GM18505 (cell line): ENCODE measurements around the gene PRDM16.

ENCODE experiments used
- ATAC-seq: cut with Tn5 transposase; IDR thresholded peaks from one replicate; pipeline ENCODE4 v1.9.1; 2021; ENCODE audit not compliant: unreplicated experiment
- POLR2A ChIP-seq: IDR thresholded peaks from 4 replicates; pipeline ENCODE4 v1.6.1; 2011; ENCODE audit warnings: borderline replicate concordance; ENCODE audit not compliant: insufficient read depth, insufficient read length; ENCODE audit errors: extremely low read depth

The PRDM16 gene

DNA sequence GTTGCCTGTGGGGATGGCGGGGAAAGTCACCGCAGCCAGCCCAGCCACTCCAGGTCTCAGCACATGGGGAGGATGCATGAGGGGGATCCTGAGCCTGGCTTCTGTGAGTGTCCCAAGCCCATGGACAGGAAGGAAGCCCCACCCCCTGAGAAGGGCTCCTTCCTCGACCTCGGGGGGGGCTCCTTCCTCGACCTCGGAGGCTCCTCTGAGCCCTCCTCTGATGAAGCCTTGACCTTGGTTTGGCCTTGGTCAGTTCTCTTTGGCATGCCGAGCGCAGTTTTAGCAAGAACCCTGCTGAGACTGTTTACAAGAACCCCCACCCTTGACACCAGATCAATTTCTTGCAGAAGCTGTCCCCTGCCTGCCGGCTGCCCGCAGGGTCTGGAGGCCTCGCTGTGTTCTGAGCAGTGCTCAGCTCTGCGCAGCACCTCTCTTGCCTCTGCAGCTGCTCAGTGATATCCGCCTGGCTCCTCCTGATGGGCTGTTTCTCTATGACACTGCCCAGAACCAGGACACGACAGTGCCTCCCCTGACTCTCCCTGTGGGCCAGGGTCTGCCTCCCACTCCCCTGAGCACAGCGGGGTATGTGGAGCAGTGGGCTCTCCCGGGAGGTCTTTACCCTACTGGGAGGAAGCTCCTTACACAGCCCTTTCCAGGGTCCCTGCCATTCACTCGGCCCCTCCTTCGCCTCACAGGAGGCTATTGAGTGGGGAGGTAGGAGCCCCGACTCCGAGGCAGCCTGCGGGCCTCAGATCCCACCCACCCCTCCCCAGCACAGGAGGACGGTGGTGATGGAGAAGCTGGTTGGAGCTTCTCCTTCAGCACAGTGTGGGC, 32.3 kb upstream of the PRDM16 start:
- TF ChIP-seq POLR2A, result no peak
- no peak for ATAC-seq

DNA sequence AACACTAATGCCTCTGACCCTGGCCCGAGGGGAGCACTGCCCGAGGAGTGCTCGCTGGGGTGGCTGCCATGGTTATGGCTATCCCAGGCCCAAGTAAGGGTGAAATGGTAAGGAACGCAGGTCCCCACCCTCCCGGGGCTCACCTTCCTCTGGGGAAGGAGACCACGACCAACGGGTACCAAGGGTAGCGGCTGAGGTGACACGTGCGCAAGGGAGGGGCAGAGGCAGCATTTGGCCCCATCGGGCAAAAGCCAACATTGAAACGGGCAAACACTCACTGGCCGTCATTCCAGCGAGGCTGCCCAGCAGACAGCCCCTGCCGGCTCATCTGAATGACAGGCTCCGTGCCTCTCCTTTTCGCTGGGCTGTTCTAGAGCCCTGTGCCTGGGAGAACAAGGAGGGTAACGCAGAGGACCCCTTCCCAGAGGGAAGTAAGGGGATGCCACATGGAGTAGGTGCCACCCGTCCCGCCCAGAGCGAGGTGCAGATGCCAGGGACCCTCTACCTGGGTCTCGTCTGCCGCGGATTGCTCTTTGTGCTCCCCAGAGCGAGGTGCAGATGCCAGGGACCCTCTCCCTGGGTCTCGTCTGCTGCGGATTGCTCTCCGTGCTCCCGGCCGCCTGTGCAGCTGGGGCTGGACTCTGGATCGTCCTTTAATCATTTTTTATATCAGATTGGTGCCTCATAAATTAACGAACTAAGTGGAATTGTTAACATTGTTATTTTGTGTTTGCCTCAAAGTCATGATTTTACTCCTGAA, 31.5 kb upstream of the PRDM16 start:
- TF ChIP-seq POLR2A, result no peak
- ATAC-seq, result no peak

DNA sequence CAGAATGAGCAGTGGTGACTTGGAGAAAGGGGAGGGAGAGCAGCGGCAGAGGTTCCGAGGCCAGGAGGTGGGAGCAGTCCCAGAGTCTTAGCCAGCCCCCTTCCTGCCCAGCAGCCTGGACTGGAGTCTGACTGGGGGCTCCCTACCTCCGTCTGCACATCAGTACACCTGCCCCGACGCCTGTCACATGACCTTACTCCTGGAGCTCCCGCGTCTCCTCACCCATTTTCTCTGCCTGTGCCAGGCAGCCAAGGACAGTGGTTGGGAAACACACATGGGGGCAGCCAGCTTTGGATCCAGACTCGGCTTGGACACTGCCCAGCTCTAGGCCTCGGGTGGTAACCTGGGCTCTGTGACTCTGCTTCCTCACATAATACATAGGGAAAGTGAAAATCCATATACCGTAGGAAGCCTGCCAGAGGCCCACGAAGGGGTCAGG, 30.9 kb upstream of the PRDM16 start:
- no peak for TF ChIP-seq POLR2A
- no peak for ATAC-seq

DNA sequence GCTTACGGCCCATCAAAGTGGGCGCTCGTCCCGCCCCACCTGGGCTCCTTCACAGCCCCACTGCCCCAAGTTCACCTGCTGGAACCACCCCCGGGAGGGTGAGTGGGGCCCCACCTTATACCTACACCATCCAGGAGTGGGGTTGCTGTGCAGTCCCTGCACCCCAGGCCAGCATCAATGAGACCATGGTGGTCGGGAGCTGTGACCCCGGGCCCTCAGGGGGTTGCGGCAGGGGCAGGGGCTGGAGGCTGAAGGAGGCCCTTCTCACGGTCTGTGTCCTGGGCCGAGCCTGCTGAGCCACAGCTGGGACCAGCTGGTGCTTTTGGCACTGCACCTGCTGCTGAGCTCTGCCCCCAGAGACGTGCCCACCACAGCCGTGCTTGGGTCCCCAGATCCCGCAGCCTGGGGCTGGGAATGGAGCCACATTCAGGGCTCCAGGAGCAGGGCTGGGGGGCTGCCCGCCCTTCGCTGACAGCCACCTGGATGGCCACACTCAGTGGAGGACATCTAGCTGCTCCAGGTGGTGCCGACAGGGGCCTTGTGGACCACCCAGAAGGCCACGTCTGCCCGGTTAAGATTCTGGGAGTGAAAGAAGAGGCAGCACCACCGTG, 30.3 kb upstream of the PRDM16 start:
- no peak for ATAC-seq
- TF ChIP-seq POLR2A, result no peak

DNA sequence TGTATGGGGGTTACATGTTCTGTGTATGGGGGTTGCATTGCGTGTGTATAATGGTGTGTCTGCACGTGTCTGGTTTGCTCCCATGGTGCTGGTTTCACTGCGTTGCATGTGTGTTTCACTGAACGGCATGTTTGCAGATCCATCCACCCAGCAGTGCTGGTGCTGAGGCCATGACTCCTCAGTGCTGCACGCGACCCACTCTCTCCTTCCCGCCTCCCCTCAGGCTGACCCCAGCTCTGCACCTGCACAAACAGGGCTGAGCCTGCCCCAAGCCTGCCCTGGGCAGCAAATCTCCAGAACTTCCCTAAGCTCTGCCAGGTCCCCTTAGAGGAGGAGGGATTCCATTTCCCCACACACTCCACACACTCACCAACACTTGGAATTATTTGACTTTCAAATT, 29.0 kb upstream of the PRDM16 start:
- ATAC-seq, result no peak
- no peak for TF ChIP-seq POLR2A

DNA sequence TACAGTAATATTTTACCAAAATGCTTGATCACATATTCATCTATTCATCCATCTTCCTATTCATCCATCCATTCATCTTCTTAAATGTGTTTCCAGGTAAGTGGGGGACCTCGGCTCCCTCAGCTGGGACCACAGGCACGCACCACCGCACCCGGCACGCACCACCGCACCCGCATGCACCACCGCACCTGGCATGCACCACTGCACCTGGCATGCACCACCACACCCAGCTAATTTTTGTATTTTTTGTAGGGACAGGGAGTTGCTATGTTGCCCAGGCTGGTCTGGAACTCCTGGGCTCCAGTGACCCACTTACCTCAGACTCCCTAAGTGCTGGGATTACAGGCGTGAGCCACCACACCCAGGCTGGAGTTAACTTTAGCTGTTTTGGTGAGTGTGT, 26.5 kb upstream of the PRDM16 start:
- no peak for ATAC-seq
- no peak for TF ChIP-seq POLR2A

DNA sequence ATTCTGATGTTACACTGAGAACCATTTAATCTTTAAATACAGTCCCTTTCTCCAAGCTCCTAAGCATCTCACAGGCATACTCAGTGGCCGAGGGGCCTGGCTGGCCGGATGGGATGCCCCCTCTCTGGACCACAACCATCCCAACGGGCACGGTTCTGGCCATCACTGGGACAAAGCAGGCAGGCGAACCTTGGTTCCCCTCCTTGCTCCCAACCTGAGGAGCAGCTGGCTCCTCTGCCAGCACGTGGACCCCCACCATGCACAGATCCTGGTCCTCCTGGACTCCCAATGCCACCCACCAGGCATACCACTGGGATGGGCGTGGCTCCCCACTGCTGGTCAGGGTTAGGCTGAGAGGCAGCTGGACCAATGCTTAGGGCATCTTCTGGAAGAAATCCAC, 19.8 kb upstream of the PRDM16 start:
- no peak for ATAC-seq
- TF ChIP-seq POLR2A, result no peak

DNA sequence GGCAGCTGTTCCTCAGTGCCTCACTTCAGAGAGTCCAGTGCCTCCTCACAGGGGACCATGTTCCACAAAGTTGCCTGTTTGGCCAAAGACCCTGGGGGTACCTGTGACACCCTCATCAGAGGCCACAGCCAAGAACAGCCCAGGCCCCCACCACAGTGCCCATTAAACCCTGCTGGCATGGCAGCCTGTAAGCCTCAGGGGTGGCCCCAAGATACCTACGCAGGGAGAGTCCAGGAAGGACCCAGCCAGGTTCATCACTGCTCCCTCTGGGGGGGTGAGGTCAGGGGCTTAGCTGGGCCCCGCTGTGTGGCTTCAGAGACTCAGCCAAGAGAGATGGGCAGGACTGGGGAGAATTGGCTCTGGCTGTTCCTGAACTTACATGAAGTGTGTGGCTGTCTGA, 19.1 kb upstream of the PRDM16 start:
- ATAC-seq, result no peak
- TF ChIP-seq POLR2A, result no peak

DNA sequence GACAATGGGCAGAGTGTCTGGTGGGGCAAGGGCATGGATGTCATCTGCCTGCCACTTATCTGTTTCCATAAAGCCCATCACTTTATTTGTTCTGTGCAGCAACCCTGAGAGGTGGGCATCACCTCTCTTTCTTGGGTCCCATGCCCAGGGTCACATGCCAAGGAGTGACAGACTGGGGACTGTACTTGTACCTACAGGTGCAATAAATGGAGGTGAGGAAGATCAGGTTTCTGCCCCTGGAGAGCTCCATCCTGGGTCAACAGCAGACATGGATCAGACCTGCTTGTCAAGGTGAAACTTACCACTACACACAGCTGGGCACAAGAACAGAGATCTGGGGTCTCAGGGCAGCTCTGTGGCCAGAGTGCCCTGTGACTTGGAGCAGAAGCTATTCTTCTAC, 18.4 kb upstream of the PRDM16 start:
- ATAC-seq, result no peak
- TF ChIP-seq POLR2A, result no peak

DNA sequence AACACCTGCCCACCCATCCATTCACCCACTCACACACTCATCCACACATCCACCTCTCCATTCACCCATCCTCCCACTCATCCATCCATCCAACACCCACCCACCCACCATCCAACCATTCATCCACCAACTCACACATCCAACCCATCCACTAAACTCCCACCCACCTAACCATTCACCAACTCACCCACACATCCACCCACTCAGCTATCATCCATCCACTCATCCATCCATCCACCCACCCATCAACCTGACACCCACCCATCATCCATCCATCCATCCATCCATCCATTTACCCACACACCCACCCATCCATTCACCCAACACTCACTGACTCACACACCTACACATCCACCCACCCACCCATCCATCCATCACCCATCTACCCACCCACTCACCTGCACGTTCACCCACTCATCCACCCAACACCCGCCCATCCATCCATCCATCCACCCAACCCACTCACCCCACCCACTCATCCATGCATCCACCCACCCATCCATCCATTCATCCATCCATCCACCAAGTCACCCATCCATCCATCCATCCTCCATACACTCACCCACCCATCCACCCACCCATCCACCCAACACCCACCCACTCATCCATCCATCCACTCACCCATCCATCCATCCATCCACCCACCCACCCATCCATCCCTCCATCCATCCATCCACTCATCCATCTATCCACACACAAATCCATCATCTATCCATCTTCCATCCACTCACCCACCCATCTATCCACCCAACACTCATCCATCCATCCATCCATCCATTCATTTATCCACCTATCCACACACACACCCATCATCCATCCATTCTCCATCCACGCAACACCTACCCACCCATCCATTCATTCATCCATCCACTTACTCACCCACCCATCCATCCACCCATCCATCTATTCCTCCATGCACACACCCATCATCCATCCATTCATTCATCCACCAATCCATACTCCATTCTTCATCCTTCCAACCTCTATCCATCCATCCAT, 17.4 kb upstream of the PRDM16 start:
- no peak for ATAC-seq
- no peak for TF ChIP-seq POLR2A

DNA sequence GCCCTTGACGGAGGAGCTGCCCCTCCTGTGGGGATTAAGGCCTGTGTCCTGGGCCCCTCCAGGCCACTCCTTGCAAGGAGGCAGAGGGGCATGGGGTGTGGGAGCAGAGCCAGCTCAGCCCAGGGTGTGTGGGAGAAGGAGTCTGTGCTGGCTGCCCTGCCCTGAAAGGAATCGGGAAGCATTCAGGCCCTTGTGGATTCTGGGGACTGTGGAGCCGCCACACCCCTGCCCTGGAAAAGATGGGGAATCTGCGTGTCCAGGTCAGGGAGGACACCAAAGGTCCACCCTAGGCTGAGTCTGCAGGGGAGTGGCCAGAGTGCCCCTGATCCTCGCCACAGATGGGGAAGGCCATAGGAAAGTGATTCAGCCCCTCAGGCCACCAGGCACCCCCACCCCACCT, 16.5 kb upstream of the PRDM16 start:
- ATAC-seq, result no peak
- no peak for TF ChIP-seq POLR2A

DNA sequence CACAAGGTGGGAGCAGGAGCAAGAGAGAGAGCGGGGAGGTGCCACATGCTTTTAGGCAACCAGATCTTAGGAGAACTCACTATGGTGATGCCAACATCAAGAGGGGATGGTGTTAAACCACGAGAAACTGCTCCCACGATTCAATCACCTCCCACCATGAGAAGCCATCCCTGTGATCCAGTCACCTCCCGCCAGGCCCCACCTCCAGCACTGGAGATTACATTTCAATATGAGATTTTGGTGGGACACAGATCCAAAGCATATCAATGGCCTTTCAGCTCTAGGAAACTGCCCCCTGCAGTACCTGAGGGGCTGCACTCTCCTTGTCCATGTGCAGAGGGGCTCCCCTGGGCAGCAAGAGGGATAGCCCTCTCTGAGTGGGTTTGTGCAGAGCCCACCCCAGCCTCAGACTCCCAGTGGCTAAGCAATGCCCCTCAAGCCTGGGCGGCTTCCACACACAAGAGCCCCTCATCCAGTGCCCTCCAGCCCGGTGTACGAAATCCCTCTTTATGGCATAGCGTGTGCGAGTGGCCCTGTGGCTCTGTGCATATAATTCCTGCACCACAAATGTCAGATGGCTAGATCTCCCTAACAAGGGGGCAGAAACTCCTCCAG, 15.5 kb upstream of the PRDM16 start:
- TF ChIP-seq POLR2A, result no peak

More for the DNA sequence above, 15.5 kb upstream of the PRDM16 start:
- ATAC-seq, result no peak
